ENCODE measurements around the gene ARHGEF6.

ARHGEF6 gene

DNA sequence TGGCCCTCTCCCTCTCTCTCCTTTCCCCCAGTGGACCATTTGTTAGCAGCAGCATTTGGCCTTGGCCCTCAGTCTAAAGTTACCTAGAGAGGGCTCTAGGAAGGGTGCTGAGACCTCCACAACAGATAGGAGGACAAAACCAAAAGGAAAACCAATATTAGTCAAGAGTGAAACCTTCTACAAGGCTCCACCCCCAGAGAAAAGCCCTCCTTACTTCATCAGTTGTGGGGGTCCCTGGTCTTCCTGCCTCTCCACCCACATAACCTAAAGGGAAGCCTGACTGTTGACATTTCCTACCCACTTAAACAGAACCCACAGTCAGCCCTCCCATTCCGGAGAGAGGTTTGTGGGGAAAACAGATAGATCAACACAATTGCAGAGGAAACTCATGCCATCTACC is 137.5 kb downstream of the ARHGEF6 start:
- no peak for DNase-seq

DNA sequence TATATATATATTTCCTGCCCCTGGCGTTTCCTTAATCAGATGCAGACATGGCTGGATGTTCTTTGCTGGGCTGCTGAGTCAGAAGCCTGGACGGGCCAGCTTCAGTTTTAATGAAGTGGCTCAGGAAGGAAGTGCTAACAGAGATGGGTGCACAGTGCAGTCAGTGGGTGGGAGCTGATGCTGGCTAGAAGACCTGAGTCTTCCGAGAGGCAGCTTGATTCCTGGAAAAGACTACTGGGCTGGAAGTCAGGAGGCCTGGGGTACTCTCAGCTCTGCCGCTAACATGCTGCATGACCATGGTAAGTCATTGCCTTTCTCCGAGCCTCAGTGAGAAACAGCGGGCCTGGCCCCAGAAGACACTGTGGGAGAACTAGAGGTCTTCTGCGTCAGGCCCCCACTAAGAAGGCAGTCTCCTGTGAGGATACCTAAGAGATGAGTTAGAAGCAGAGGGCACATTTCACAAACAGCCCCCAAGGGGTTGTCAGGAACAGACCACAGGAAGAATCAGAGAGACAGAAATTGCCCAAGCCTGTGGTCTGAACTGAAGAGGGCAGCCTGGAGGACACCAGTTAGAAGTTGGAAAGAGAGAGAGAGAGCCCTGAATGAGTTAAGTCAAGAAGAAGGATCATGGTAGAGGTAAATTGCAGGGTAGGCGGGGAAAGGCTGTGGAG is 141.1 kb downstream of the ARHGEF6 start:
- no peak for DNase-seq

DNA sequence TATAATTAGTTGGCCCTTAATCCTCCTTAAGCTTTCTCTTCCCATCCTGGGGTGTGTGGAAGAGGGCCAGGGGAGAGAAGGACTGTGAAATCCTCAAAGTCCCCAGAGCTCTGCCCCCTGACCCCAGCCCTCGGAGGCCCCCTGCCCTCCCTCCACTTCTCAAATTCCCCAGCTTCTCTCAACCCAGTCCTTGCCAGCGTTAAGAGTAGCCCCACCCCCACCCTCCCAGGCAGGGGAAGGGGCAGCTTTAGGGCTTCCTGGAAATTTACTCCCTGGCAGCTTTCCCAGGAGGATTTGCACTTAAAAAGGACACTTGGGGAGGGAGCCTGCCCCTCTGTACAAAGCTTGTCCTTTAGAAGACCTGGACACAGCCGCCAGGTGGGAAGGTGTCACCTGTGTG is 144.6 kb downstream of the ARHGEF6 start:
- DNase-seq, result no peak

DNA sequence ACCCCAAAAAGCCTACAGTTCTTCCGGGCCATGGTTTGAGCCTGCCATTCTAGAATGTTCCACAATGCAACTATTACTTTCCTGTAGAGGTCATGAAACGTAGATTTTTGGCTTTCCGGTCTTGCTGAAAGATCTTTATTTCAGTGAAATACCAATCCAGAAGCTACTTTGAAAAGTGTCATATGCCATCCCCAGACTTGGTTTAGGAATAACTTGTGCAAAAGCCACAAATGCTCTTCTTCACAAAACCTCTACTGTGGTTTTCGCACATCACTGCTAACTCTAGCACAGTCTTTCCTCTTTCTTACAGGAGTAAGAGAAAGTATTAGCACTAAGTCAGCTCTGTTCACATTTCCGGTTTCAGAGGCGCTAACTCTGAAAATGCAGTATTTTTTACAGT is 145.5 kb downstream of the ARHGEF6 start:
- DNase-seq, result no peak

DNA sequence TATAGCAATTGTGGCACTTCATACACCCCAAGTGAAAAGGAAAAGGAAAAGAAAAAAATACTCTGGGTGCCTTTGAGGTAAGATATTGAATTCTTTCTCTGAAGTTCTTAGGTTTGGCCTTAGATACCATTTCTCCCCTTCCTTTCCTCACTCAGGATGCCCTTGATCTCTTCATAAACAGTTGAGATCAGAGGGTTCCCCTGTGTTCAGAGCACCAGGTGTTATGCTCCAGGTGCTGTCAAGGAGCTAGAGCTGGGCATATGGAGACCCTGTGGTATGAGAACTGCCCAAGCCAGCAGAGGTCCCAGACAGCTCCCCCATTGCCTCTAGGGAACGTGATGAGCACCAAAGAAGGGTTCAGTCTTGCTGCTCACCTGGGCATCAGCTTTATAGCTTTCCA is 149.9 kb downstream of the ARHGEF6 start:
- DNase-seq, result no peak

DNA sequence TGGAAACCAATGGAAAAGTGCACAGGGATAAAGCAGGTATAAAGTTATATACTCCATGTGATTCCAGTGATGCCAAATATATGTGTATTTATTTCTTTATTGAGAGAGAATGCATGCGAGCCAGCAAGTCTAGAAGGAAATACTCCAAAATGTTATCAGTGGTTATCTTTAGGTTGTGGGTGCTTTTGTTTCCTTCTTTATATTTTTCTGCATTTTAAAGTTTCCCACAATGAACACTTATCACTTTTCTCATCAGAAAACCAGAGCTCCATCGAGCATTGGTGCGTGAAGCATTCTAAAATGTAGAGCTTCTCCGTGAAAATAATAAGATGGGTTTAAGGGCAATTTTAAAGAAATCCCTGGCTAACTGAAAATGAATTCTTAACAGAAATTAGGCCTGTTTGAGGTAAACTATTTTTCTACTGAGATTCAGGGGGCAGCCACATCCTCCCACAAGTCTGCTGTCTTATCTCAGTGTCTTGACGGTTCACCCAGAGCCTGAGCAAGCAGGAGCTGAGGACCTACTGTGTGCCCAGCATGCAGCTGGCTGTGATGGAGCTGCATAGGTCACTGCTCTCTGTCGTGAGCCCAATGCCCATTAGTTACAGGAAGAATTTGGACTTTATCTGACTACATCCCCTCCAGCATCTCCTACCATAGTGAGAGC is 151.5 kb downstream of the ARHGEF6 start:
- no peak for DNase-seq

DNA sequence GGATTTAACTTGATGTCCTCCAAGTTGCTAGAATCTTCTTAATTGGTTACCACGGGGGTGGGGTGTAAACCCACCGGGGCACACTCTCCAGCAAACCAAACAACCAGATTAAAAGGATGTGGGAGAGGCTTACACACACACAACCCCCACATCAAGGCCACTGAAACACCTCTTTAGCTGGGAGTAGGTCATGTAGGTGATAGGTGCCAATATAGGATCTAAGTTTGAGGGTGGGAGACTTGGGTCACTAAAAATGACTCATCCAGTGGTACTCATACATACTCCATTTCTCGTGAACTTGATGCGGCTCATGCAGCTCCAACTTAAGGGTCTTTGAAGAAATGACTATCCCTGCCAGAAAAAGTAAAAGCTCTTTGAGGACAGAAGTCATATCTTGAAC is 153.3 kb downstream of the ARHGEF6 start:
- DNase-seq, result no peak

DNA sequence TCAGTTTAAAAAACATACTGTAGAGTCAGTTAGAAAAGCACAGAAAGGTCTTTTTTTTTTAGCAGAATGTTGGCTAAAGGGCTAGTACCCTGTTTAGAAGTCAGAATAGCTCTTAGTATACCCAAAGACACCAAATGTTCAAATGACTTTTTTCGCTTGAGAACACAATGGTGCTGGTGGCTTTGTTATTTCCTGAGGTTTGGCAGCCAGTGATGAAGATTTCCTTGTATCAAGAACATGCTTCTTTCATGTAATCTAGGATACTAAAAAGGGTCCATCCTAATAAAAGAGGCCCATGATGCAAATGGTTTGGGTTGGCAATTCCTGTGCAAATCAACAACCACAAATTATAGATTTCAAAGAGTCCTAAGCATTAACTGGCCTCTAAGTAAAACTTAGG is 153.8 kb downstream of the ARHGEF6 start:
- no peak for DNase-seq

DNA sequence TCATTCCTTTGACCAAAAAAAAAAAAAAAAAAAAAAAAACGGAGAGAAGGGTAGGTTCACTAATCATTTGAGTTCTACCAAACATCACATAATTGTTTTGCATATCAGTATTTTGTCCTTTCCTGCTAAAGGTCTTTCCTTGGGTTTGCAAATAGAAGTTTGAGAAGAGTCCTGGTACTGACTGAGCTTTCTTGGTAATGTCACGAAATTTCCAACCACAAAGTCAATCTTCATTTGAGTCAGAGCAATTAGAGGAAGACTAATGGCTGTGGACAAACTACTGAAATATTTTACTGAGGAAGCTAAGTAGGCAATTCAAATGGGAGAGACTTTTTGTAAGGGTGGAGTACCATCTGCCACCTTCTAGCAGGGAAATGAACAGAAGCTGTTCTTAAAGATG is 154.5 kb downstream of the ARHGEF6 start:
- DNase-seq, result no peak

DNA sequence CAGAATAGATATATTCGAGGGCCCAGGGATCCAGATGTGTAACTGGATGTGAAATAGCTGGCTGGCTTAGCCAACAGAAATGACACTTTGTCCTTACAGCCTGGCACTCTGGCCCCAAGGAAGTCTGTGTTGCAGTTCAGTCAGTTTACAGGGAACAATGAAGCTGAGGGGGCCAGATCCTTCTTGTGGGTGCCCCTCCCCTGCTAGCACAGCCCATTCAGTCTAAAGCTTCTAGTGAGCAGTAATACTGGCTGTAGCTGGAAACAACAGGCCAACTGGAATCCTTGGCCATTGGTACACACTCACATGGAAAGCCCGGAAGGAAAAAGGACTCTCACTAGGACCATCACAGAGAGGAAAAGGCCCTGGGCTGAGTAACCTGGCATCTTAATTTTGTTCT is 155.5 kb downstream of the ARHGEF6 start:
- DNase-seq, result no peak

DNA sequence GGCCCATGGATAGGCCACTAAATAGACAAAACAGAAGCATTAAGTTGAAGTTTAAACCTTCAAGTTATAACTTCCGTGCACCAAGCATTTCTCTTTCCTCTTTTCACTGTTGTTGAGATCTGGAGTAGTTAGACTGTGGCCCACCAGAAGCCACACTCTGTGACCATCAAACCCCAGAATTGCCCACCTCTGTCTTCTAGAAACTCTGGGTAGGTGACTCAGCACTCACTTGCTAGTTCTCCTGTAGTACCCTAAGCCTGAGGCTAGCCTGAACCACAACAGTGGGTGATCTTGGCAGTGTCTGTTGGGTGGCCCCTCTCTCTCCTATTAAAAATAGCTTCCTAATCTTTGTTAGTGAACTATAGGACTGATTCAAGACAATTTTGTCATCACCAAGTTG is 157.3 kb downstream of the ARHGEF6 start:
- DNase-seq, result no peak

DNA sequence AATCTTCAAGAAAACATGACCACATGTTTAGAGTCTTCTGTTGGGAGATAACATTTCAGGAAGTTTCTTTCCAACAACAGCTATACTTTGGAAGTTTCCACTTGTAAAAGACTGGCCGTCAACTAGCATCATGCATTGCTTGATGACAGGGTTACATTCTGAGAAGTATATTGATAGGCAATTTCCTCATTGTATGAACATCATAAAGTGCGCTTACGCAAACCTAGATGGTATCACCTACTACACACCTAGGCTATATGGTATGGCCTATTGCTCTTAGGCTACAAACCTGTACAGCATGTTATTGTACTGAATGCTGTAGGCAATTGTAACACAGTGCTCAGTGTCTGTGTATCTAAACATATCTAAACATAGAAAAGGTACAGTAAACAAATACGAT is 158.2 kb downstream of the ARHGEF6 start:
- DNase-seq, result no peak

DNA sequence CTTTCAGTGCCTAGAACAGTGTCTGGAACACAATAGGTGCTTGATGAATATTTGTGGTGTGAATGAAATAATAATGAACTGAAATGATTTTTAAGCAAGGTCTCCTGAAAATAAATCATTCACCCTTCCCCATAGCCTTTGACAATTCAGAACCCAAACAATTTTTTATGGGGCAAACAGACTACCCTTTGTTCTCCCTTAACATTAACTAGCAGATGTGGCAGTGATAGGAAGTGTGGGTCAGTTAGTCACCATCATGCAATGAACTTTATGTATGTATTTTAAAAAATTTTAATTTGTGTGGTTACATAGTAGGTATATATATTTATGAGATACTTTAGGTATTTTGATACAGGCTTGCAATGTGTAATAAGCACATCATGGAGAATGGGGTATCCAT is 160.0 kb downstream of the ARHGEF6 start:
- no peak for DNase-seq

DNA sequence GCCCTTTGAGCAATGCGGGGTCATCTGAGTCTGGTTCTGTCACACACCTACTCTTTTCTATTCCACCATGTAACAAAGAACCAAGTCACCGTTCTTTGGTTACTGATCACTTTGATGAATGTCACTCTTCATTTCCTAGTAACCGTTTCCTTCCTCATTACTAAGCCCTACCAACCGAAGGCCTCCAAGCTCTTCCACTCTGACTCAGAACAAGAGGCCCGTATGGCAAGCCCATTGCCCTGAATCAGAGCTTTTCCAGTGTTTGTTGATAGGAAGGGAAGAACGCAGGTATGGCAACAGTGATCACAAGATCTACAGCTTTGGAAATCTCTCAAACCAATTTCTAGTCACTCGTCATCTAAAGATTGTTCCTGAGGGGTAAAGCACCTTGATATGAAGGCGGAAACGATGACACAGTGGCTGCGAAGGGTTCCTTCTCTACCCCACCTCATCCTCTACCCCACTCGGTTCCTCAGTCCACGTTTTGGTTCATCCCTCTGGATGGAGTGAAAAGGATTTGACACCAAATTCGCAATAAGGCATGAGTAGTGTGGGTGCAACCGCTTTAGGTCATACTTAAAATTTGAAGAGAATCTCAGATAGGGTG is 160.7 kb downstream of the ARHGEF6 start:
- DNase-seq, result no peak

DNA sequence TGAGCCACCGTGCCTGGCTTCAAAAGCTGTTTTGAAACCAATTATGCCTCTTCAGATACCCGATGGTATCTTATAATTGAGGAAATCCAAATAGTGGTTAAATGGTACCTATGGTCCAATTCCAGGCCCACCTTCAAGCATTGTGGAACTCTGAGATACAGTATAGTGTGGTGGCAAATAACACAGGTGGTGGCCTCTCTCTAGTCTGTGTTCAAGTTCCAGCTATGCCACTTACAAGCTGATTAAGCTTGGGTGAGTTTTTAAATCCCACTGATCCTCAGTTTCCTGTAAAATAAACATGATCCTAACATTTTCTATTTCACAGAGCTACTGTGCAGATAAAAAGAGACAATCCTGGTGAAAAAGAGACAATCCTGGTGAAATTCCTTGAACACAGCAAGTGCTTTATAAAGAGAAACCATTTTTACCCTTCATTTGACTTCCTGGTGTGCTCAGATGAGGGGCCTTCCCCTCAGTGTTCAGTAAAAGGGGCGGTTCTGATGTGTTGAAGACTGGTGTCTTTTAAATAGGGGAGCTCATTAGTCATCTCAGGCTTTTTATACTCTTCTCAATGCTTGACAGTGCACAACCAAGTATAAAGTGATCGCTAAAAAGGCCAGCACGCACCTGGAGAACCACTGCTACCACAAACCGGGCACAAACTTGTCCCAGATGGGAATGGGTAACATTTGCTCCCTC is 163.6 kb downstream of the ARHGEF6 start:
- DNase-seq, result no peak
